A673 (cell line): Measurements from ENCODE around the gene OGDHL. TPM values are rescaled to one million over a fixed set of nuclear protein-coding genes. Genes with fewer than 3 reads are reported as not detected.

Experiments used
- BruUV-seq: library from RNA; stranded (reverse); fragments of 400-500 nt; replicated peaks from 2 replicates; lab custom pipeline; 2021; lab: Mats Ljungman, UMichigan
- CTCF ChIA-PET: fragments of 300-600 bp; sonication (Branson Sonifier 250); formaldehyde crosslinking; loops from one replicate; lab custom pipeline; 2022; ENCODE audit warnings: antibody characterized with exemption; lab: Charles Lee
- POLR2A ChIA-PET: fragments of 300-600 bp; sonication (Branson Sonifier 250); formaldehyde crosslinking; loops from one replicate; lab custom pipeline; 2022; ENCODE audit warnings: antibody characterized with exemption; ENCODE audit not compliant: low non-redundant PET; lab: Charles Lee
- DNase-seq: peaks from one replicate; pipeline ENCODE4 v3.0.0-alpha.2; 2015; ENCODE audit warnings: low spot score
- H3K27ac ChIP-seq: fragments of 200-600 bp; sonication (generic); 2 replicates; pipeline ENCODE4 v1.5.1; 2016; ENCODE audit warnings: mixed run types, low read depth, mild to moderate bottlenecking, mixed read lengths, antibody characterized with exemption, low read length; ENCODE audit not compliant: poor library complexity, severe bottlenecking
- H3K27me3 ChIP-seq: fragments of 200-600 bp; sonication (generic); replicated peaks from 2 replicates; pipeline ENCODE4 v1.6.1; 2017; ENCODE audit warnings: mixed run types, low read depth, mild to moderate bottlenecking, mixed read lengths, antibody characterized with exemption, low read length; ENCODE audit not compliant: insufficient read depth, poor library complexity
- H3K36me3 ChIP-seq: fragments of 200-600 bp; sonication (generic); 2 replicates; pipeline ENCODE4 v1.6.1; 2016; ENCODE audit warnings: mixed run types, mild to moderate bottlenecking, mixed read lengths, antibody characterized with exemption, low read length; ENCODE audit not compliant: insufficient read depth, poor library complexity, severe bottlenecking
- H3K4me1 ChIP-seq: fragments of 200-600 bp; sonication (generic); 2 replicates; pipeline ENCODE4 v1.6.1; 2017; ENCODE audit warnings: mixed run types, mild to moderate bottlenecking, mixed read lengths, antibody characterized with exemption, low read length; ENCODE audit not compliant: insufficient read depth, poor library complexity, severe bottlenecking
- H3K4me3 ChIP-seq: fragments of 200-600 bp; sonication (generic); 2 replicates; pipeline ENCODE4 v1.5.1; 2016; ENCODE audit warnings: low read depth, mixed run types, mild to moderate bottlenecking, mixed read lengths, low read length; ENCODE audit not compliant: poor library complexity, severe bottlenecking
- H3K9me3 ChIP-seq: fragments of 200-600 bp; sonication (generic); 2 replicates; pipeline ENCODE4 v1.6.1; 2016; ENCODE audit warnings: mixed run types, low read depth, mild to moderate bottlenecking, mixed read lengths, antibody characterized with exemption, low read length; ENCODE audit not compliant: poor library complexity, severe bottlenecking
- EZH2 ChIP-seq: fragments of 200-600 bp; sonication (generic); IDR thresholded peaks from 2 replicates; pipeline ENCODE4 v1.6.1; 2017; ENCODE audit warnings: borderline replicate concordance, low read depth, mild to moderate bottlenecking, mixed read lengths, antibody characterized with exemption, low read length; ENCODE audit not compliant: poor library complexity, severe bottlenecking
- intact Hi-C: fragments of 100-400 bp; cut with micrococcal nuclease; formaldehyde crosslinking; loops from one replicate; pipeline ENCODE4 v1.10.0; 2022; ENCODE audit not compliant: unreplicated experiment
- total RNA-seq: library from RNA; stranded (reverse); gene quantifications from 2 replicates; pipeline ENCODE4 v1.2.3, GENCODE V29; 2021
- TF ChIP-seq, protein P1 (sequence below): fragments of 300-800, 200-600 bp; sonication (generic); conservative IDR thresholded peaks from 2 replicates; pipeline ENCODE4 v1.5.1; 2017; ENCODE audit warnings: low read depth, mild to moderate bottlenecking, antibody characterized with exemption, low read length, moderate library complexity, mixed read lengths

The OGDHL gene
- total RNA-seq, 1 experiment from 2014 or later = 1.6 TPM

GRCh38 chr10:49781247-49781646, 19.1 kb upstream of the OGDHL start:
- BruUV-seq = no TSS peak
- CTCF ChIA-PET = interaction anchor here (0.6 kb wide), 1 partner anchor 155 kb away, joined by 3 read pairs; no protein-coding TSS in a partner anchor
- Histone ChIP-seq H3K27me3 (peaks cover 16% of the 10 kb centered on the region), H3K4me1 (no peaks in the 10 kb centered on the region), H3K9me3 (no peaks in the 10 kb centered on the region), H3K27ac (no peak overlapping the region), H3K4me3 (no peak overlapping the region), H3K36me3 (no peaks in the 10 kb centered on the region)
- intact Hi-C loops = no loop called here
- DNase-seq = no peak
- TF ChIP-seq, protein P1, sequence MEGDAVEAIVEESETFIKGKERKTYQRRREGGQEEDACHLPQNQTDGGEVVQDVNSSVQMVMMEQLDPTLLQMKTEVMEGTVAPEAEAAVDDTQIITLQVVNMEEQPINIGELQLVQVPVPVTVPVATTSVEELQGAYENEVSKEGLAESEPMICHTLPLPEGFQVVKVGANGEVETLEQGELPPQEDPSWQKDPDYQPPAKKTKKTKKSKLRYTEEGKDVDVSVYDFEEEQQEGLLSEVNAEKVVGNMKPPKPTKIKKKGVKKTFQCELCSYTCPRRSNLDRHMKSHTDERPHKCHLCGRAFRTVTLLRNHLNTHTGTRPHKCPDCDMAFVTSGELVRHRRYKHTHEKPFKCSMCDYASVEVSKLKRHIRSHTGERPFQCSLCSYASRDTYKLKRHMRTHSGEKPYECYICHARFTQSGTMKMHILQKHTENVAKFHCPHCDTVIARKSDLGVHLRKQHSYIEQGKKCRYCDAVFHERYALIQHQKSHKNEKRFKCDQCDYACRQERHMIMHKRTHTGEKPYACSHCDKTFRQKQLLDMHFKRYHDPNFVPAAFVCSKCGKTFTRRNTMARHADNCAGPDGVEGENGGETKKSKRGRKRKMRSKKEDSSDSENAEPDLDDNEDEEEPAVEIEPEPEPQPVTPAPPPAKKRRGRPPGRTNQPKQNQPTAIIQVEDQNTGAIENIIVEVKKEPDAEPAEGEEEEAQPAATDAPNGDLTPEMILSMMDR = no peak
- TF ChIP-seq EZH2 = no peak
- POLR2A ChIA-PET = no interaction called here

- intact Hi-C loops = no loop called here
- no TSS peak for BruUV-seq
- Histone ChIP-seq H3K36me3 (no peaks in the 10 kb centered on the region), H3K9me3 (no peaks in the 10 kb centered on the region), H3K27ac (no peak overlapping the region), H3K4me1 (no peaks in the 10 kb centered on the region), H3K4me3 (no peak overlapping the region), H3K27me3 (peaks cover 17% of the 10 kb centered on the region)
- POLR2A ChIA-PET = no interaction called here
- DNase-seq = no peak
- CTCF ChIA-PET = no interaction called here
- TF ChIP-seq EZH2 = no peak
- TF ChIP-seq, protein P1 = no peak
Observed at GRCh38 chr10:49778197-49778596, 16.1 kb upstream of the OGDHL start.

DNA sequence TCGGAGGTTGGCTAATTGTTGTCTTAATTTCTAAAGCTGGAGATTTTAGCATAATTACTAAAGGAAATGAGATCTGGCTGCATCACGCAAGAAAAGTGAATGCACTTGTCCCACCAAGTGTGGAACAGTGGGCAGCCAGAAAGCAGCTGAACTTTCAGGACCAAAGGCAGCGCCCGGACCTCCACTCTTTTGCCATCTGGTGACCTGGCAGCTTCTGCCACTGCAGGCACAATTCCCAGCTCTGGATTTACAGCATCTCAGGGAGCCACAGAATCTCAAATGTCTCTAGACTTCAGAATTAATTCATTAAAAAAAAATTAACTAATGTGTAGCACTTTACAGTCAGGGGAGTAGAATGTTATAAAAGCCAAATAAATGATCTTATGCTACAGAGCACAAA, 14.7 kb upstream of the OGDHL start:
- H3K27ac ChIP-seq = no peak overlapping the region

More for the DNA sequence above, 14.7 kb upstream of the OGDHL start:
- intact Hi-C loops = no loop called here
- Histone ChIP-seq H3K9me3 (no peaks in the 10 kb centered on the region), H3K27me3 (peaks cover 18% of the 10 kb centered on the region), H3K4me3 (no peak overlapping the region), H3K4me1 (no peaks in the 10 kb centered on the region), H3K36me3 (no peaks in the 10 kb centered on the region)
- BruUV-seq = no TSS peak
- TF ChIP-seq, protein P1 = no peak
- TF ChIP-seq EZH2 = no peak
- DNase-seq = no peak
- ChIA-PET CTCF (no interaction called here), POLR2A (interaction anchor here (0.7 kb wide), 1 partner anchor 1249 kb away, joined by 4 read pairs; no protein-coding TSS in a partner anchor)
